GM23248 (cell line): ENCODE data around the gene SPTBN5.

Source experiments
- EZH2 ChIP-seq: fragments of 200-600 bp; sonication (generic); IDR thresholded peaks from 2 replicates; pipeline ENCODE4 v1.6.1; 2018; ENCODE audit warnings: antibody characterized with exemption, mild to moderate bottlenecking; ENCODE audit not compliant: insufficient read depth, poor library complexity, severe bottlenecking
- EZH2phosphoT487 ChIP-seq: fragments of 200-600 bp; sonication (generic); IDR thresholded peaks from 2 replicates; pipeline ENCODE4 v1.6.1; 2018; ENCODE audit warnings: antibody characterized with exemption, moderate library complexity, mild to moderate bottlenecking, low read depth; ENCODE audit not compliant: insufficient read depth

- TF ChIP-seq EZH2 (no peak), EZH2phosphoT487 (no peak)
These were observed 43.7 kb upstream of the SPTBN5 start for GRCh38 chr15:41937568-41937923.
